Neural progenitor cell (in vitro differentiated cells): Measurements from ENCODE around the gene SGTB.
"Not testable (repeated sequence)": the region's sequence is repeated elsewhere in the genome, so short reads cannot be mapped to it uniquely, and the experiment has no call there.

Source experiments
- CTCF ChIP-seq: fragments of 200-600 bp; sonication (generic); IDR thresholded peaks from 2 replicates; pipeline ENCODE4 v1.5.1; 2017; ENCODE audit warnings: antibody characterized with exemption, mild to moderate bottlenecking
- EZH2 ChIP-seq: fragments of 200-600 bp; sonication (generic); IDR thresholded peaks from 2 replicates; pipeline ENCODE4 v1.6.1; 2017; ENCODE audit warnings: antibody characterized with exemption, mild to moderate bottlenecking, moderate library complexity
- EZH2phosphoT487 ChIP-seq: fragments of 200-600 bp; sonication (generic); IDR thresholded peaks from 2 replicates; pipeline ENCODE4 v1.6.1; 2017; ENCODE audit warnings: antibody characterized with exemption

GRCh38 chr5:65734196-65734775, 12.4 kb upstream of the SGTB start:
- TF ChIP-seq CTCF, EZH2phosphoT487, EZH2: not testable (repeated sequence)
